ENCODE results near the gene MSL1.

DNA sequence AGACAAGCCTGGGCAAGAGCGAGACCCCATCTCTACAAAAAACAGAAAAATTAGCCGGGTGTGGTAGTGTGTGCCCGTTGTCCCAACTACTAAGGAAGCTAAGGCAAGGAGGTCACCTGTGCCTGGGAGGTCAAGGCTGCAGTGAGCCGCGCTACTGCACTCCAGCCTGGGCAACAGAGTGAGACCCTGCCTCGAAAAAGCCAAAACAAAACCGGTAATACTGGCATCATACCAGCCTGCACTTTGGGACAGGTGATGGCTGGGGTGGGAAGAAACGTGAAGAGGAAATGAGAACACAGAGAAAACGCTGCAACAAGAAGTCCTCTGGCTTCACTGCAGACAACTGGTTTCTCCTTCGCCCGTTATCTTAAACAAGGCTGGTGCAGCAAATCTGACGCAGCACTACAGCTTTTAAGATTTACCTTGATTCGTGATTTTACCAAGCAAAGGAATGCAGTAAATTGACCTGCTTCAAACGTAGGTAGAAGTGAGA is 17.8 kb downstream of the MSL1 start:
- TF ChIP-seq, protein P1, sequence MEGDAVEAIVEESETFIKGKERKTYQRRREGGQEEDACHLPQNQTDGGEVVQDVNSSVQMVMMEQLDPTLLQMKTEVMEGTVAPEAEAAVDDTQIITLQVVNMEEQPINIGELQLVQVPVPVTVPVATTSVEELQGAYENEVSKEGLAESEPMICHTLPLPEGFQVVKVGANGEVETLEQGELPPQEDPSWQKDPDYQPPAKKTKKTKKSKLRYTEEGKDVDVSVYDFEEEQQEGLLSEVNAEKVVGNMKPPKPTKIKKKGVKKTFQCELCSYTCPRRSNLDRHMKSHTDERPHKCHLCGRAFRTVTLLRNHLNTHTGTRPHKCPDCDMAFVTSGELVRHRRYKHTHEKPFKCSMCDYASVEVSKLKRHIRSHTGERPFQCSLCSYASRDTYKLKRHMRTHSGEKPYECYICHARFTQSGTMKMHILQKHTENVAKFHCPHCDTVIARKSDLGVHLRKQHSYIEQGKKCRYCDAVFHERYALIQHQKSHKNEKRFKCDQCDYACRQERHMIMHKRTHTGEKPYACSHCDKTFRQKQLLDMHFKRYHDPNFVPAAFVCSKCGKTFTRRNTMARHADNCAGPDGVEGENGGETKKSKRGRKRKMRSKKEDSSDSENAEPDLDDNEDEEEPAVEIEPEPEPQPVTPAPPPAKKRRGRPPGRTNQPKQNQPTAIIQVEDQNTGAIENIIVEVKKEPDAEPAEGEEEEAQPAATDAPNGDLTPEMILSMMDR (IDR thresholded peaks at IDR 0.05) = no peak
- TF ChIP-seq POLR2A (IDR thresholded peaks at IDR 0.05) (no peak), EP300 (IDR thresholded peaks at IDR 0.05) (no peak)
